T47D (cell line): ENCODE measurements around the gene NOTO.
A peak's percentile ranks its signal among the peaks of the same experiment; 100 is the strongest.
"Not testable (repeated sequence)": the region's sequence is repeated elsewhere in the genome, so short reads cannot be mapped to it uniquely, and the experiment has no call there.

Experiments
- DNase-seq, 2 experiments: peaks; one replicate each; pipeline versions ENCODE4 v3.0.0 to v3.0.0-alpha.2; 2011 to 2012; ENCODE audit warnings: low read depth in 1 of 2, low spot score in 1 of 2
- JUND ChIP-seq: IDR thresholded peaks from 2 replicates; pipeline ENCODE4 v1.6.1; 2012; ENCODE audit warnings: low read depth
- in situ Hi-C: cut with HindIII; loops from 2 replicates; pipeline ENCODE4 v1.10.0; 2016; ENCODE audit warnings: low sequenced_read_pairs, low pct_unique_long_range_greater_than_20kb

The NOTO gene

DNA sequence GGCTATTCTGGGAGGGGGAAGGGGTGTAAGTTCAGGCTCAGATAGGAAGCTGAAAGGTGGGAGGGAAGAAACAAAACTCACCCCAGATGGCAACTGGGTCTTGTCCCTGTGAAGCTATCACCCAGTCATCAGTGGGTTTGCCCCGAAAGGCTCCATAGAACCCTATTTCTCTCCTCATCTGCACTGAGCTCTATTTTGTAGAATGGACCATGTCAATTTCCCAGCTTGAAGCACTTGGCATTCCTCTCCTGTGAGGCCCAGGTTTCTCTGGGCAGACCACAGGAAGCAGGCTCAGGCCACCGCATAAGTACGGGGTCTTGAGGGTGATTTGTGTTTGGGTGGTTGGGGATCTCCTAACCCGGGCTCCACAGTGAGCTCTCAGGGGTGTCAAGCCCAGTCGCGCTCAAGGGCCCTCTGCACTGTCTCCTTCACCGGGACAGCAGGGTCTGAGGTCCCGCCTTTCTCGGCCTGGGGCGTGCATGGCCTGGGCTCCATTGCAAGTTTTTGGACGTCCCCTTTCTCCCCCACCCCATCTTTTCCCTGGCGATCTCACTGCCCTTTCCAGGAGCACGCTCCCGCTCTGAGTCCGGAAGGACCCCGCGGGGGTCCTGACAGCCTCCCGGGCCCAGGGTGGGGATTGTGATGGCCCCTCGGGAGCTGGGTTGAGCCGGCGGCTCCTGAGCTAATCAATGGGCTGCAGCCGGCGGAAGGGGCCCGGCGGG, 27.3 kb upstream of the NOTO start:
- no peak for TF ChIP-seq JUND
- no peak for DNase-seq
- in situ Hi-C loops, result no loop called here

DNA sequence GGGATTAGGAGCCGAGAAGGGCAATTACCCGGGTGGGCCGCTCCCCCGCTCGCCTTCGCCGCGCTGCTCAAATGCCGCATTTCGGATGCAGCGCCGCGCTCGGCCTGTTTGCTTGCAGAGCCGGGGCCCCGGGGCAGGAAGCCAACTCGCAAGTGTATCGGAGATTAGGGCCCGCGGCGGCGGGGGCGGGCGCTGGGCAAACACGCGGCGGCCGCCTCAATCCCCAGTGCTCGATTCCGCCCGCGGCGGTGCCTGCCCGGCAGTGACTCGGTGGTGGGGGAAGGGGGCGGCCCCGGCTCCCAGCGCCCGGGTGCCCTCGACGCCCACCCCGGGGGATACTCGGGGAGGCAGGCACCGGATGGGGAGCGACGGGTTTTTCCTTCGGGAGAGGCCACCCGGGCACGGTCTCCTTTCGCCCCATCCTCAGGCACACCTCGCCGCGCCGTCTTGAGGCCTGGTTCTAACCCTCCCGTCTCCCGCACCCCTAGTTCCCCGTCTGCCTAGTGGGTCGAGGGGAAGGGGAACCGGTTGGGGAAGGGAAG, 26.6 kb upstream of the NOTO start:
- in situ Hi-C loops, result no loop called here
- no peak for DNase-seq
- TF ChIP-seq JUND, result no peak

DNA sequence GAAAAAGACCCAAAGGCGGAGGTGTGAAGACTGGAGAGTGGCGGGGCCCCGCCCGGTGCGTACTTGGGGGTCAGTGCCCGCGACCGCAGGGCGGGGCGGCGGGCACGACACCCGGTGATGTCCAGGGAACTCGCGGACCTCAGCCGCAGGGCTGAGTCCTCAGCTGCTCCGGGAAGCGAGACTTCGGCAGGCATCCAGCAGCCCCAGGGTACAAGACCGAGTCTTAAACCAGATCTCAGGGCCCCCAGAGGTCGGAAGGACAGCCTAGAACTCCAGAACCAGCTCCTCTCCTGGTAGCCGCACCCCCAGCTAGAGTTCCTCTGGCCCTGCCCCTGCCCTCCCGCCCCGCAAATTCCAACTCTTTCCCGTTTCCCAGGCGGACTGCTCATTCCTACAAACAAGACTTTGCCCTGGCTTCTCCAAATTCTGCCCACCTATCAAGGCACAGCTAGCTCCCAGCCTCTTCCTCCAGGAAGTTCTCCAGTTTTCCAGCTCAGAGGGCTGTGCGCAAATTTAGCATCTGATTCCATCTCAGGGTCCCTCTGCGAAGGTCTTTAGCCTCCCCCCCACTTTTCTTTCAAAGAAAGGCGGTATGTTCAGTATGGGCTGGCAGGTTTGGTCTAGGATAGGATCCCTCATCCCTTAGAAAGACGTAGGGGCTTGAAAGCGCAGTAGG, 26.0 kb upstream of the NOTO start:
- no peak for DNase-seq
- in situ Hi-C loops, result no loop called here
- TF ChIP-seq JUND, result no peak

DNA sequence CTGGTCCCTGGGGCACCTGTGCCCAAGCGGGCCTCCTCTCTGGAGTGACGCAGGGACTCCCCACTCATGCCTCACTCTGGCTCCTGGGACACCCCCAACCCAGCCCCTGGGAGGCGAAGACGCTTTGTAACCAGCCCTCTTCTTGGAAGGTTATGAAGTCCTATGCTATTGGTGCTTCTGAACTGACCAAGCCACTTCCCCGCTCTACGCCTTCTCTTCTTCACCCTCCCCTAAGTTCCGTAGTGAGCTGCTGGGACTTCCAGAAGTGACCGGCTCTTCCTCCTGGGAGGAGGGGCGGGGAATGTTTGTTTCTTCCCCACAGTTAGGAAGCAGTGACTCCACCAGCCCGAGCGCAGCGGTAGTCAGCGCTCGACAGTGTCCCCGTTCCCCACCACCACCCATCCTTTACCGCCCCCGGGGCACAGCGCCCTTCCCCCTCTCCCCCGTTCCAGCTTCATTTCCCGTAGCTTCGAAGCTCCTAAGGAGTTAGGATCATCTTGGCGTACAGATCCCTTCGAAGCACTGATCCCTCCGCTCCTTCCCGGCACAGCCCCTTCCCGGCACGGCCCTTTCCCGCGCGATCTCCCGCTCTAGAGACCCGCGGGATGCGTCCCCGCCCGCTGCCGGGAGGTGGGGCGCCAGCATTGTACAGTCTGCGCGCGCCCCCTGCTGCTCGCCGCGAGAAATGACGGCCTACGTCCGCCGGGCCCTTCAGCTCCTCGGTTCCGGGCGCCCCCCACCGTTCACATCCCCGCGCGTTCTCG, 25.3 kb upstream of the NOTO start:
- DNase-seq, result peak; percentile 84 to 88
- in situ Hi-C loops, result no loop called here
- no peak for TF ChIP-seq JUND

DNA sequence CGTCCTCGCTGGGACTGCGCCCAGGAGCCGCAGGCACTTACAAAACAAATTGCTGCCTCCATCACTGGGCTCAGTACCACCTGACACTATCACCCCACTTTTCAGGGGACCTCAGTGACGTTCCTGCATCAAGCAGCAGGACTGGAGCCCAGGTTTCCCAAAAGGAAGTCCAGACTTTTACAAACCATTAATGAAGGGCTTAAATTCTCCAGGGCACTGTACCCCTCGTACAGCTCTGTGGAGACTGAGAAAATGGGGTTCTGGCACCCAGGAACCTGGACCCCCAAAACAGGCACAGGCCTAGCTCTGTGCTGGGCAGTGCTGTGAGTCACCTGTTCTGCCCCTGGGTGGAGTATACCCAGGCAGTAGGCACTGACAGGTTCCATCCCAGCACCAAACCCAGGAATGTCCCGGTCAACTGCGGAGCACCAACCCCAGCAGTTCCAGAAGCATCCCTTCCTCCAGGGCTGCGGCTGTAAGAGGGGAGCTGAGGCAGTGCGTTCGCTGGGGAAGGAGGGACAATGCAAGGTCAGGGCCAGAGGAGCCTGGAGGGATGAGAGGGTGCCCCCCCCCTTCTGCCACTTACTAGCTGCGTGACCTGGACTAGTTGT, 24.6 kb upstream of the NOTO start:
- TF ChIP-seq JUND, result no peak
- no peak for DNase-seq
- in situ Hi-C loops, result no loop called here

DNA sequence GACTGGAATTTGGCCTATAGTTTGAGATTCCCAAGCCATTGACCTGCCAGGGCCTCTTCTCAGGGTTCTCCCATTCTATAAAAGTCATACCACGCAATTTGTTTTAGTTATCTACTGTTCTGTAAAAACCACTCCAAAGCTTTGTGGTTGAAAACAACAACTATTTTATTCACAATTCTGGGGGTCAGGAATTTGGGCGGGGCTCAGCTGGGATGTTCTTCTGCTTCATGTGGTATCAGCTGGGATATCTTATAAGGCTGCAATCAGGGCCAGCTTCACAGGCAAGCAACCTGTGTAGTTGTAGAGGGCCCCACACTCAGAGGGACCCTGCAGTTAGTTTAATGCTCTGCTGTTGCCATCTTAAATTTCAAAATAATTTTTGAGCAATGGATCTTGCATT, 16.4 kb upstream of the NOTO start:
- no peak for TF ChIP-seq JUND
- no peak for DNase-seq
- in situ Hi-C loops, result no loop called here

DNA sequence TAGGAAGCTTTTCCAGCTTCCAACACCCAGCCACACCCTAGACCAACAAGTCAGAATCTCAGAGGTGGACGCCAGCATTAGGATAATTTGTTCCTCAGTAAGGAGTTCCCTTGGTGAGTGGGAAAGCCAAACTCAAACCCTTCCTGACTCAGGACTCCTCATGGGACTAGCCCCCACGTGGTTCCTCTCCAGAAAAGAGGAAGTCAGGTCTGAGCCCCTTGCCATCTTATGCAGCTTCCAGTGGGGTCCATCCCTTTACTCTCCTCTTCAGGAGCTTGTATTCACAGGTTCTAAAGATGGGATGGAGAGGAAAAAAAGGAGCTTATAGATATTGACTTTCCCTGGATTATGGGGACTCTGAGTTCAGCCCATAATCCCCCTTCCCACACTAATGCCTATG, 14.8 kb upstream of the NOTO start:
- no peak for DNase-seq
- in situ Hi-C loops, result no loop called here
- TF ChIP-seq JUND, result no peak

DNA sequence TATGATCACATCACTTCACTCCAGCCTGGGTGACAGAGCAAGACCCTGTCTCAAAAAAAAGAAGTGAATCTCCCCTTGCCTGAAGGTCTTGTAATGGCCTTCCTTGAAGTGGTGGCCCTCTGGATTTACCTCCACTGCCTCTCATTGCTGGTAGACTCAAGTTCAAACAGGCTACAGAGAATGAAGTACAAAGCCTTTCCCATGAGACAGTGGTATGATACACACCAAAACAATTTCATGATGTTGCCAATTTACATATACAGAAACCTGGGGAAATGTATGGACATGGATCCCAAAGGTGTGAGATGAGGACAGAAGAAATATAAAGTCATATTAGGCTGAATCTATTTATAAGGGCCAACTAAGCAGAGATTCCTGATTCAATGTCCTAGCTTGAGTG, 4.8 kb upstream of the NOTO start:
- TF ChIP-seq JUND, result no peak
- in situ Hi-C loops, result no loop called here
- no peak for DNase-seq

DNA sequence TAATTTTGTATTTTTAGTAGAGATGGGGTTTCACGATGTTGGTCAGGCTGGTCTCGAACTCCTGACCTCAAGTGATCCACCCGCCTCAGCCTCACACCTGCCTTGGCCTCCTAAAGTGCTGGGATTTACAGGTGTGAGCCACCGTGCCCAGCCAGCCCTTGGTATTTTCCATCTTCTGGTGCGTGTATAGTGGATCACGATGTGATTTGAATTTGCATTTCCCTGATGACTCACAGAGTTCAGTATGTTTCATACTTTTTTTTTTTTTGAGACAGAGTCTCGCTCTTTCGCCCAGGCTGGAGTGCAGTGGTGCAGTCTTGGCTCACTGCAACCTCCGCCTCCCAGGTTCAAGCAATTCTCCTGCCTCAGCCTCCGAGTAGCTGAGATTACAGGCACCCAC, 2.1 kb upstream of the NOTO start:
- DNase-seq, in situ Hi-C loops: not testable (repeated sequence)

DNA sequence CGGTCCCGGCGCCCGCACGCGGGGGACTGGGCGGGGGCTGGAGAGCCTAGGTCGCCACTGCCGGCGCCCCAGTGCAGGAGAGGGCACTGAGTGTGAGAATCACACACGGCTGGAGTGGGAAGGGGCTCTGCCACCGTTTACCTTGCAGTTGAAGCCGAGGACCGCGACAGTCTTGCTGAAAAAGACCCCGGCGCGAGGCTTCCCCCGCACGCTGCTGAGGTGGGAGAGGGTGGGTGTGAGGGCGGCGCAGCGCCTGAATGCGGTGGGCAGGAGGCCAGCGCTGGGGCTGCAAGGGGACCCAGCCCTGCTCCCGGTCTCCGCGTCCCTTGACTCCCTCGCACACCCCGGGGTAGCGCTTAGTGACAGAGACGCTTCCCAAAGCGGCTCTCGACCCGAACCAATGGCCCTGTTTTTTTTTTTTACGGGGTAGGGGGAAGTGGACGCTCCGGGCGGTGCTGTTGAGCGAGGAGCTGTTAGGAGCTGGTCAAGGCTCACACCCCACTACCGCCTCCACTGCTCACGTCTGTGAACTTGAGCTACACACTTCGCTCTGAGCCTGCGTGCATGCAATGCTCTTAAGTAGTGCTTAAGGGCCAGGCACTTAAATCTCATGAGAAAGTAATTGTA, 794 bp downstream of the NOTO start:
- in situ Hi-C loops, result no loop called here
- DNase-seq, result no peak
- no peak for TF ChIP-seq JUND

DNA sequence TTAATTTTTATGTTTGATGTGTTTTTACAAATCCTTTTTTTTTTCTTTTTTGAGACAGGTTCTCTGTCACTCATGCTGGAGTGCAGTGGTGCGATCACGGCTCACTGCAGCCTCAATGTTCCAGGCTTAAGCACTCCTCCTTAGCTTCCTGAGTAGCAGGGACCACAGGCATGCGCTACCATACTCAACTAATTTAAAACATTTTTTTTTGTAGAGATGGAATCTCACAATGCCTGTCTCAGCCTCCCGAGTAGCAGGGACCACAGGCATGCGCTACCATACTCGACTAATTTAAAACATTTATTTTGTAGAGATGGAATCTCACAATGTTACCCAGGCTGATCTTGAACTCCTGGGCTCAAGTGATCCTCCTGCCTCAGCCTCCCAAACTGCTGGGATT, 3.2 kb downstream of the NOTO start:
- TF ChIP-seq JUND, result no peak
- in situ Hi-C loops, result no loop called here
- DNase-seq, result no peak

DNA sequence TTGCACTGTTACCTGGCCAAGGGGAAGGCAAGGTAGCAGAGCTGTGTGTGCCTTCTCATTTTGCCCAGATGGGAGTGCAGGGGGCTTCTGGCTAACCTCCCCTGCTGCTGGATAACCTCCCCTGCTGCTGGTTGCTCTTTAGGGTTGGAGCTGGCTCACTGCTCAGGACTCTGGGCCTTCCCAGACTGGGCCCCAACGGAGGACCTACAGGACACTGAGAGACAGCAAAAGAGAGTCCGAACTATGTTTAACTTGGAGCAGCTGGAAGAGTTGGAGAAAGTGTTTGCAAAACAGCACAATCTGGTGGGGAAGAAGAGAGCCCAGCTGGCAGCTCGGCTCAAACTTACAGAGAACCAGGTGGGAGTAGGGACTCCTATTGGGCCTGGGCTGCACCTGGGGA, 5.9 kb downstream of the NOTO start:
- DNase-seq, result no peak
- in situ Hi-C loops, result no loop called here
- TF ChIP-seq JUND, result no peak
